HG03175 (cell line): ENCODE results near the gene THBD.

Experiments
- ATAC-seq: cut with Tn5 transposase; IDR thresholded peaks from one replicate; pipeline ENCODE4 v1.9.1; 2021; ENCODE audit warnings: mild to moderate bottlenecking, moderate library complexity; ENCODE audit not compliant: unreplicated experiment

Gene THBD

GRCh38 chr20:23017516-23017915 lies 32.0 kb downstream of the THBD start:
- no peak for ATAC-seq

GRCh38 chr20:23013429-23013828 lies 36.0 kb downstream of the THBD start:
- no peak for ATAC-seq

- ATAC-seq: no peak
Measured at GRCh38 chr20:23011008-23011721, 38.3 kb downstream of the THBD start.

GRCh38 chr20:23010096-23010495 lies 39.4 kb downstream of the THBD start:
- no peak for ATAC-seq

- ATAC-seq: no peak
Measured at GRCh38 chr20:23009636-23010035, 39.8 kb downstream of the THBD start.

- no peak for ATAC-seq
Measured at GRCh38 chr20:23008667-23009066, 40.8 kb downstream of the THBD start.

GRCh38 chr20:23007886-23008655 lies 41.4 kb downstream of the THBD start:
- no peak for ATAC-seq

- no peak for ATAC-seq
Measured at GRCh38 chr20:23007462-23007861, 42.0 kb downstream of the THBD start.

GRCh38 chr20:23005776-23006175 lies 43.7 kb downstream of the THBD start:
- no peak for ATAC-seq

- no peak for ATAC-seq
Measured at GRCh38 chr20:23003881-23004460, 45.5 kb downstream of the THBD start.

GRCh38 chr20:23003077-23003635 lies 46.3 kb downstream of the THBD start:
- no peak for ATAC-seq

GRCh38 chr20:23002276-23002675 lies 47.2 kb downstream of the THBD start:
- ATAC-seq: no peak

GRCh38 chr20:23000232-23000947 lies 49.1 kb downstream of the THBD start:
- ATAC-seq: no peak

- ATAC-seq: no peak
Measured at GRCh38 chr20:22999756-23000155, 49.7 kb downstream of the THBD start.

GRCh38 chr20:22998476-22998875 lies 51.0 kb downstream of the THBD start:
- no peak for ATAC-seq

GRCh38 chr20:22995923-22996322 lies 53.5 kb downstream of the THBD start:
- no peak for ATAC-seq
